ENCODE results near the gene SPG7.

GRCh38 chr16:89458967-89459366 is 49.2 kb upstream of the SPG7 start:
- no peak for TF ChIP-seq FOXK2 (IDR thresholded peaks at IDR 0.05)
- no peak for TF ChIP-seq LEF1 (IDR thresholded peaks at IDR 0.05; ENCODE audit: borderline replicate concordance)
- no peak for TF ChIP-seq SP1 (IDR thresholded peaks at IDR 0.05)
- TF ChIP-seq FOXM1 (IDR thresholded peaks at IDR 0.05; ENCODE audit: borderline replicate concordance) = no peak
- no peak for TF ChIP-seq ARNT (IDR thresholded peaks at IDR 0.05)
- TF ChIP-seq HDGF (IDR thresholded peaks at IDR 0.05; ENCODE audit: borderline replicate concordance) = no peak
- TF ChIP-seq SUZ12 (IDR thresholded peaks at IDR 0.05) = no peak
- TF ChIP-seq TARDBP (IDR thresholded peaks at IDR 0.05) = no peak
- no peak for TF ChIP-seq FOXA1 (IDR thresholded peaks at IDR 0.05)
- no peak for TF ChIP-seq ZNF384 (IDR thresholded peaks at IDR 0.05)
- TF ChIP-seq BHLHE40 (IDR thresholded peaks at IDR 0.05; ENCODE audit: borderline replicate concordance) = no peak
- TF ChIP-seq ELF4 (IDR thresholded peaks at IDR 0.05) = no peak
- TF ChIP-seq NFRKB (IDR thresholded peaks at IDR 0.05) = no peak
